RWPE1 (cell line): ENCODE results near the gene UBE2H.

ENCODE experiments used
- CTCF ChIA-PET: fragments of 350-600 bp; sonication (Branson Sonifier 250); formaldehyde crosslinking; extraction: SDS; loops from one replicate; lab custom pipeline; 2021; lab: Yijun Ruan, JAX
- POLR2A ChIA-PET: fragments of 400-600 bp; formaldehyde crosslinking; extraction: SDS; loops from one replicate; lab custom pipeline; 2020; ENCODE audit warnings: antibody characterized with exemption; ENCODE audit not compliant: low non-redundant PET; lab: Yijun Ruan, JAX
- DNase-seq: peaks from one replicate; pipeline ENCODE4 v3.0.0; 2012; ENCODE audit warnings: low spot score
- H3K27ac ChIP-seq: fragments of 450-650 bp; 2 replicates; pipeline ENCODE4 v1.5.1; 2017
- TF ChIP-seq, protein P1 (sequence below): fragments of 450-650 bp; conservative IDR thresholded peaks from 2 replicates; pipeline ENCODE4 v1.5.1; 2017; ENCODE audit warnings: low read depth, mild to moderate bottlenecking

The UBE2H gene

DNA sequence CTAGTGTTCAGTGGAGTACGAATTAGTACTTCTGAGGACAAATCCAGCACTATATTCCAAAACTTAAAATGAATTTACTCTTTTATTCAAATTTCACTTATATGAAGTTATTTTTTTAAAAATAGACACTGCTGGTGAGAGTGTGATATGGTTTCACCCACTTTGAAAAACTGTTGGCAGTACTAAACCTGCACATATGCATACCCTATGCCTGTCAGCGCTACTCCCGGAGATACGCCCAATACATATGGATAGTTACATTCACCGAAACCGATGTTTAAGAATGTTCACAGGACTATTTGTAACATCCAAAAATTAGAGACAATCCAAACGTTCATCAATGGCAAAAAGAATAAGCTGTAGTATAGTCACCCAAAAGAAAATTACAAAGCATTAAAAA is 69.6 kb downstream of the UBE2H start:
- TF ChIP-seq, protein P1, sequence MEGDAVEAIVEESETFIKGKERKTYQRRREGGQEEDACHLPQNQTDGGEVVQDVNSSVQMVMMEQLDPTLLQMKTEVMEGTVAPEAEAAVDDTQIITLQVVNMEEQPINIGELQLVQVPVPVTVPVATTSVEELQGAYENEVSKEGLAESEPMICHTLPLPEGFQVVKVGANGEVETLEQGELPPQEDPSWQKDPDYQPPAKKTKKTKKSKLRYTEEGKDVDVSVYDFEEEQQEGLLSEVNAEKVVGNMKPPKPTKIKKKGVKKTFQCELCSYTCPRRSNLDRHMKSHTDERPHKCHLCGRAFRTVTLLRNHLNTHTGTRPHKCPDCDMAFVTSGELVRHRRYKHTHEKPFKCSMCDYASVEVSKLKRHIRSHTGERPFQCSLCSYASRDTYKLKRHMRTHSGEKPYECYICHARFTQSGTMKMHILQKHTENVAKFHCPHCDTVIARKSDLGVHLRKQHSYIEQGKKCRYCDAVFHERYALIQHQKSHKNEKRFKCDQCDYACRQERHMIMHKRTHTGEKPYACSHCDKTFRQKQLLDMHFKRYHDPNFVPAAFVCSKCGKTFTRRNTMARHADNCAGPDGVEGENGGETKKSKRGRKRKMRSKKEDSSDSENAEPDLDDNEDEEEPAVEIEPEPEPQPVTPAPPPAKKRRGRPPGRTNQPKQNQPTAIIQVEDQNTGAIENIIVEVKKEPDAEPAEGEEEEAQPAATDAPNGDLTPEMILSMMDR: no peak
- H3K27ac ChIP-seq: no peak overlapping the region
- CTCF ChIA-PET: no interaction called here
- POLR2A ChIA-PET: no interaction called here
- no peak for DNase-seq

DNA sequence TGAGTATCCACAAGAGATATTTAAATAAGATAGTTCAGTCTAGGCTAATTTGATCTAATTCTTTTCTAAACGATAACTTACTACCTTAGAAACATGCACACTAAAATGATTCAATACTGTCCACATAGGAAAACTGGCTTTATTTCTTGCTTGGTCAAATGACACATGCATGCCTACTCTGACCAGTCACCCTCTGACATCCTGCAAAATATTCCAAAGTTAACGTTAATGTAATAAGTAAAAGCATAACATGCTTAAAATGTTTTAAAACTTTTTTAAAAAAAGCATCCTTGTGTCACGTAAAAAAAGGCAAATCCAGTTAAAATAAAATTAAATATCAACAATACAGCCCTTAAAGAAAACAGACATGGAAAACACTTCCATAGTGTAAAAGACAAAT is 70.2 kb downstream of the UBE2H start:
- no peak overlapping the region for H3K27ac ChIP-seq
- ChIA-PET POLR2A (no interaction called here), CTCF (no interaction called here)
- TF ChIP-seq, protein P1: no peak
- DNase-seq: no peak

DNA sequence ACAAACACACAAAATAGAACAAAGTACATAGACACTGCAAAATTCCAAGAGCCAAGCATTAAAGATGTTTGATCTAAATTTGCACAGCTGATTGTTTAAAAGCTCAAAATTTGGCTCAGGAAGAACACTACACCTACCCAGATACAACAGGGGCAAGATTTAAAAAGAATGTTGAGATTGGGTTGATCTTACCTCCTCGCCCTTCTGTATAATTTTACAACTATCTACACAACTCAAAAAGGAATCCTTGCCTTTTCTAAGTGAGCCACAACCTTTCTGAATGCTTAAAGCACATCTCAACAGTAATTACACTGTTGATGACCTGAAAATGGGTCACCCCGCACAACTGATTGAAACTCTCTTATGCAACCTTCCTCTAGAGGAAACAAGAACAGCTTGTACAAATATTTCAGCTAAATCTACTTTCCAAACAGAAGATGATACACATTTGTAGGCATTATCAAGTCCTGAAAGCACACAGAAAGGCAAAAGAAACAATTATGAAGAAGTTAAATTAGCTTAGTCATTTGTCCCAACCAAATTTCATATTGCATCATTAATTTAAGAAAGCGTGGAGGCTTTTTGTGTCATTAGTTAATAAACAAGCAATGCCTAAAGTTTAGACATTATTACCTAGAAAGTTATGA is 75.5 kb downstream of the UBE2H start:
- CTCF ChIA-PET: no interaction called here
- no peak overlapping the region for H3K27ac ChIP-seq
- DNase-seq: no peak
- TF ChIP-seq, protein P1: no peak
- POLR2A ChIA-PET: no interaction called here

DNA sequence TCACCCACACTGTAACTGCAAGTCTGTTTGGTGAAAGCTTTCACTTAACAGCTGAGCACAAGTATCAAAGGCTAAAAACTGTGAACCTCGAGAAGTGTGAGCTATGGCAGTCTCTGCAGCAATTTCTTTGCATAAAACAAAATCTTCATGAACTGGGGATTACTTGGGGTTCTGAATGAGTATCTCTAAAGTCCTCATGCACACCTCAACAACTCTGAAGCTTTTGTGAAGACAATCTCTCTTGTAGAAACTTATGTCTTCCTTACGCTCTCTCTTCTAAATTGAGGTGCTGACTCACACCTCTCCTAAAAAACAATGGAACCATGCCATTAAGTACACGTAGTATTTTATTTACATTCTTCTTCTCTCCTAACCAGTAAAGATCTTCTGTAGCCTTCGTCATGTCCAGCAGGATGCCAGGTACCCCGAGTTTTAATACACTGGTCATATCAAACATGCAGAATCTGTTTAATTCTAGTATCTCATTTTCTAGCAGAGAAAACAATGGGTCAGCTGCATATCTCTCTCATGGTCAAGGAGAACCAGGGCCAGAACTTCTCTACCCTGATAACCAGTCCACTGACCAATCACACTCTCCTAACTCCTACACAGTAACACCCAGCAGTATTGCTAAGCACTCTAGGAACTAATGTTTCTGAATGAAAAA is 76.9 kb downstream of the UBE2H start:
- no peak overlapping the region for H3K27ac ChIP-seq
- POLR2A ChIA-PET: no interaction called here
- CTCF ChIA-PET: no interaction called here
- DNase-seq: peak; percentile 38
- TF ChIP-seq, protein P1: no peak

DNA sequence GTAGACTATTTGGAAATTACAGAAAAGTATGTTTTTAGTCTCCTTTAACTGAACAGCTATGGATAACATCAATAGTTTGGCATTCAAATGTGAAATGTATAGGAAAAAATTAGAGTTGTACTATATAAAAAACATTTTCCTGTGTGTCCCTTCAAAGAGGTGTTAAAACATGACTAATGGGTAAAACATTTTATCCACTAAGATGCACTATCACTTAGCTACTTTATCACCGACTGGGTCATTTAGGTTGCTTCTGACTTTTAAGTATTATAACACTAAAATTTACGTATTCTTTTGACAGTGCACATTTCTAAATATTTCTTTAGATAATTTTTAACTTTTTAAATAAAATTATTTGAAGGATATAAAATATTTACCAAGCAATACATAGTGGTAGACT is 77.6 kb downstream of the UBE2H start:
- ChIA-PET POLR2A (no interaction called here), CTCF (no interaction called here)
- DNase-seq: no peak
- TF ChIP-seq, protein P1: no peak
- no peak overlapping the region for H3K27ac ChIP-seq

DNA sequence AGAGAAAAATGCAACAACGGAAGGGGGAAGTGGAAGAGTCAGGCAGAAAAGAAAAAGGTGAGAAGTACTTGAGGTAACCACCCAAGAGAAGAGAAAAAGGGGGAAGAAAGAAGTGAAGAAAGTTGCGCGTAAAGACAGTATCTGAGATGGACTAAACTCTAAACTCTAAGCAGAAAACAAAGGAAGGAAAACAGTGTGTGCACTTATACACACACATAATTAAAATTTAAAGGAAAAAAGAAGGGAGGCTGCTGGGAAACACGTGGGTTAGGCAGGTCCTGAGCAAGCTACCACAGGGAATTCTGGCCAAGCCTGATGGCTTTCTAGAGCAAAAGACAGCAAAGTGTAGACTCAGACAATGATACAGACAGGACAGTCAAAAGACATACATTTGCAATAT is 78.0 kb downstream of the UBE2H start:
- CTCF ChIA-PET: interaction anchor here (0.7 kb wide), 1 partner anchor 179 kb away, joined by 4 read pairs; no protein-coding TSS in a partner anchor

More for the DNA sequence above, 78.0 kb downstream of the UBE2H start:
- DNase-seq: no peak
- H3K27ac ChIP-seq: no peak overlapping the region
- TF ChIP-seq, protein P1: no peak
- POLR2A ChIA-PET: no interaction called here
